Vagina (tissue), 2 donors: ENCODE measurements around the gene HNMT.

Experiments
- POLR2A ChIP-seq, 2 donors: fragments of 450-650 bp; IDR thresholded peaks; one replicate each; pipeline ENCODE4 v1.6.1; 2017; ENCODE audit warnings: antibody characterized with exemption in 2 of 2, mild to moderate bottlenecking in 2 of 2, moderate library complexity in 2 of 2
- POLR2AphosphoS5 ChIP-seq, 2 donors: sonication (generic); formaldehyde crosslinking; IDR thresholded peaks; one replicate each; pipeline ENCODE4 v1.9.0; 2017; ENCODE audit warnings: antibody characterized with exemption in 2 of 2, mild to moderate bottlenecking in 2 of 2, low read depth in 1 of 2; ENCODE audit not compliant: insufficient read depth in 1 of 2
- TF ChIP-seq, protein P1 (sequence below), 3 experiments: fragments of 450-650 bp in 2 of 3; fragments of 200-600 bp in 1 of 3; sonication (generic) in 1 of 3; IDR thresholded peaks; one replicate each; pipeline ENCODE4 v1.5.1; 2017 to 2019; ENCODE audit warnings: antibody characterized with exemption in 3 of 3, mild to moderate bottlenecking in 2 of 3, moderate library complexity in 2 of 3

DNA sequence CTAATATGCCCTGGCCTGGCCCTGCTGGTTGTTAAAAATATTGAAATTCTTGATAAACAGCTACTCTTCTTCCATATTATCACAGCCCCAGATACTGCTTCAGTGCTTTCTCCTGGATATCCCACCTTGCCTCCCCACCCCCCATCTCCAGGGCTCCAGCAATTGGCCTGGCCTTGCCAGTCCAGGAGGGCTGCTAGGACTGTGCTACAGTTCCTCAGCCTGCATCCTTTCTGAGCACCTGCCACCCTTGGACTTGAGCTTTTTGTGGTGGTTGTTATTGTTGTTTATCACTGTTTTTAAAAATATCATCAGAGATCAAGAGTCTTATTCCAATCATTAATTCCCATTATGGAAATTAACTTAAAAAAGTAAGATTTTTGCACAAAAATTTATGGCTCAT lies 13.5 kb downstream of the HNMT start:
- TF ChIP-seq POLR2A (IDR thresholded peaks at IDR 0.05) (no peak), POLR2AphosphoS5 (IDR thresholded peaks at IDR 0.05; ENCODE audit: insufficient read depth in 1 of 2, low read depth in 1 of 2) (no peak)
- TF ChIP-seq, protein P1, sequence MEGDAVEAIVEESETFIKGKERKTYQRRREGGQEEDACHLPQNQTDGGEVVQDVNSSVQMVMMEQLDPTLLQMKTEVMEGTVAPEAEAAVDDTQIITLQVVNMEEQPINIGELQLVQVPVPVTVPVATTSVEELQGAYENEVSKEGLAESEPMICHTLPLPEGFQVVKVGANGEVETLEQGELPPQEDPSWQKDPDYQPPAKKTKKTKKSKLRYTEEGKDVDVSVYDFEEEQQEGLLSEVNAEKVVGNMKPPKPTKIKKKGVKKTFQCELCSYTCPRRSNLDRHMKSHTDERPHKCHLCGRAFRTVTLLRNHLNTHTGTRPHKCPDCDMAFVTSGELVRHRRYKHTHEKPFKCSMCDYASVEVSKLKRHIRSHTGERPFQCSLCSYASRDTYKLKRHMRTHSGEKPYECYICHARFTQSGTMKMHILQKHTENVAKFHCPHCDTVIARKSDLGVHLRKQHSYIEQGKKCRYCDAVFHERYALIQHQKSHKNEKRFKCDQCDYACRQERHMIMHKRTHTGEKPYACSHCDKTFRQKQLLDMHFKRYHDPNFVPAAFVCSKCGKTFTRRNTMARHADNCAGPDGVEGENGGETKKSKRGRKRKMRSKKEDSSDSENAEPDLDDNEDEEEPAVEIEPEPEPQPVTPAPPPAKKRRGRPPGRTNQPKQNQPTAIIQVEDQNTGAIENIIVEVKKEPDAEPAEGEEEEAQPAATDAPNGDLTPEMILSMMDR (IDR thresholded peaks at IDR 0.05): no peak
